Measurements from ENCODE around the gene C1QTNF2.
A peak's percentile ranks its signal among the peaks of the same experiment; 100 is the strongest.
"Not testable (repeated sequence)": the region's sequence is repeated elsewhere in the genome, so short reads cannot be mapped to it uniquely, and the experiment has no call there.

The C1QTNF2 gene

DNA sequence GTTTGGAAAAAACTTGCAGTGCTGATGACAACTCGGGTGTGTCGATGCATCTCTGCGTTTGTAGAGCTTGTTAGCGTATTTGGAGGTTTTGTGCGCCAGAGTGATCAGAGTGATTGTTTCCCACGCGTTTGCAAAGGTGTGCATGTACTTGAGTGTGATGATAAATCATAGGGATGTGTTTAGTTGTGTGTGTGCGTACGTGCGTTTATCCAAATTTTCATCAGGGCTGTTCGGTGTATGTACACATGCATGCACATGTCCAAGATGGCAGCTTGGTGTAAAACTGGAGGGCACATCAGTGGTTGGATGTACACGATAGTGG, 248 bp upstream of the C1QTNF2 start:
- DNase-seq = no peak

- no peak for DNase-seq
These were observed 2.5 kb downstream of the C1QTNF2 start for GRCh38 chr5:160367885-160368284.

GRCh38 chr5:160367261-160367660, 3.2 kb downstream of the C1QTNF2 start:
- DNase-seq = no peak

DNA sequence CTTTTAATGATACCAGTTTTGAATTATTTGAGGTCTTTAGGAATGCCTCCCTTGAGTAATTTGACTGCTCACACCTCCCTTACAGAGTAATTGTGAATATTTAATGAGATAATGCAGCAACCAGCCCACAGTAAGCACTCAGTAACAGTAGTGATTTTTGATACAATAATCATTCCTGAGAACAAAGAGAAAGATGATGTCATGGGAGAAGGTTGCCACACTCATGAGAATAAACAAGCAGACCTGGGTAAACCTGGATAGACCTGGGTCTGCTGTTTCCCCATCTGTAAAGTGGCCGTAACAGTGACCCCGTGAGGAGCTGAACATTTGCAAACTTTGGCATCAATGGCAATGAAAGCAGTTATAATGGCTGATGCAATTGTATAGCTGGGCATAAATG, 4.2 kb downstream of the C1QTNF2 start:
- DNase-seq = no peak

- no peak for DNase-seq
These were observed 6.6 kb downstream of the C1QTNF2 start for GRCh38 chr5:160363660-160364395.

DNA sequence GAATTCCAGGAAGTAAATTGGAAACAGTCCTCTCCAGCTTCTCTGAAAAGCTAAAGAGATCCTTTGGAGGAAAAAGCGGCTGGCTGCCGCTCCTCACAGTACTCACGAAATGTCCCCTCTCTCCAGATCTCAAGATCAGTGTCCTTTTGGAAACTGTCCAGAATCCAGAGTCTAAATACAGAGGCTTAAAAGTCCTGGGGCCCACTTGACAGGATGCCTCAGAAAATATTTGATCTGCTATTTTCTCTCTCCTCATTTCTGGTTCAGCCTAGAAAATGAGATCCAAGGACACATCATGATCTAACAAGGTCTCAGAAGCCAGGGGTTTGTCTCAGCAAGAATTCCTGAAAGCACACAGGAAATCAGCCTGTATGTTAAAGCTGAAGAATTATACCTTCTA, 7.2 kb downstream of the C1QTNF2 start:
- DNase-seq = no peak

GRCh38 chr5:160361624-160362228, 8.7 kb downstream of the C1QTNF2 start:
- no peak for DNase-seq

DNA sequence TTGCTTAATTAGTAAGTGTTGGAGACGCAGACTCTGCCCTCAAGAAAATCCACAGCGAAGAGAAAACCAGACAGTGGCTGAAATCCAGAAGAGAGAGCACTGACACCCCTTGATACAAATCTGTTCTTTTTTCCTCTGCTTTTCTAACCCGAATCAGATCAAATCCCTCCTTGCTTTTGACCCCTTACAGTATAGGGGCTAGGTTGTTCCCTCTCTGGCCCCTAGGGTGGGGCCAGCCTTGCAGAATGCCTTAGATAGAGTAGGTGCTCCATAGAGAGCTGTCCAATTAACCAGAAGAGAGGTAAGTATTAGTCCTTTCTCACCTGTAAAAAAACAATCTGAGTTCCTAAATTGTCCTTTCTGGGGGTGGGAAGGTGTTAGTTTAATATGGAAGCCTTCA, 10.1 kb downstream of the C1QTNF2 start:
- no peak for DNase-seq

- DNase-seq = no peak
These were observed 10.6 kb downstream of the C1QTNF2 start for GRCh38 chr5:160359816-160360215.

GRCh38 chr5:160359242-160359641, 11.2 kb downstream of the C1QTNF2 start:
- no peak for DNase-seq

- no peak for DNase-seq
These were observed 12.5 kb downstream of the C1QTNF2 start for GRCh38 chr5:160357861-160358411.

DNA sequence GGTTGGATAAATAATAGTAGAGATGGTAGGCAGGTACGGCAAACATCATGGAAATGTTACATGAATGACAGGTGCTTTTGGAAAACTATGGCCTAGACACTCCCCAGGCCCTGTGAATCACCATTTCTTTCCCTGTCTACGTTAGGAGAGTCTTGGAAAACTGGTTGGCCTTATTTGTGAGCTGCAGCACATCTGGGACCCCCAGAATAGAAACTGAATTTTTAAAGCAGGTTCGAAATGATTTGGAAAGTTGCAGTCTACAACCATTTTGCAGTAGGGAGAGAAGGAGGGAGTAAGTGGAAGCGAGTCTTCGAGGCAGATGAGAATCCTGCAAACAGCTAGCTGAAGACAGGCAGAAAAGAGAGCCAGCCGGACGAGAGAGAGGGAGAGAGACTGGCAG, 13.0 kb downstream of the C1QTNF2 start:
- DNase-seq = no peak

DNA sequence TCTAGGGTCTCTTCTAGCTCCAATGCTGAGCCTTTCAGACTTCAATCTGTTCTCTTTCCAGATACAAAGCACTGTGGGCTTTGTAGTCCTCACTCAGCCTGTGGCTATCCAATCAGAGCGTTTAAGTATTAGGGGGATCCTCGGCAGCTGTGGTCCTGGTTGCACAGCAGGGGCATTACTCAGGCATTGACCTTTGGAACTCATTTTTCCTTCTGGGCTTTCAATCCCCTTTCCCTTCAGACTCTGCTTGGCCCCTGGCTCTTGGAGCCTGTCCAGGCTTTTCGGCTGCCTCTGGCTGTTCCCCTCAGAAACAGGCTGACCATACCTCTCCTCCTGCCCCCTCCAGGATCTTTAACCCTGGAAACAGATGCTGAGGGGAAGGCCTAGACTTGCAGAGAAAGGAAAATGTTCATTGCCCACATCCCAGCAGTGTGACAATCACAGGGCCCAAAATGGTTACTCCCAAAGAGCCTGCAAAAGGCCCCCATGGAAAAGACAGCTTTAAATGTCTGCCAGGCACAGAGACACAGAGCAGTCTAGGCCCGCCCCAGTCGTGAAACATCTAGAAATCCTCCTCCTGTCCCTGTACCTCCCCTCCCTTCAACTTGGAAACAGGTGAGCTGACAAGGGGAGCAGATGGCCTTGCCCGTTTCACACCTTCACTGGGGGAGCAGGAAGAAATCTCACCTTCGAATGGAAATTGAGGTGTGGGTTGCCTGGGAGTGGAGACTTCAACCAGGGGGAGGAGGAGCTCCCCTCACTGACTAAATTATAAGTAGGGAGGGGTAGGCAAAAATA, 13.7 kb downstream of the C1QTNF2 start:
- no peak for DNase-seq

DNA sequence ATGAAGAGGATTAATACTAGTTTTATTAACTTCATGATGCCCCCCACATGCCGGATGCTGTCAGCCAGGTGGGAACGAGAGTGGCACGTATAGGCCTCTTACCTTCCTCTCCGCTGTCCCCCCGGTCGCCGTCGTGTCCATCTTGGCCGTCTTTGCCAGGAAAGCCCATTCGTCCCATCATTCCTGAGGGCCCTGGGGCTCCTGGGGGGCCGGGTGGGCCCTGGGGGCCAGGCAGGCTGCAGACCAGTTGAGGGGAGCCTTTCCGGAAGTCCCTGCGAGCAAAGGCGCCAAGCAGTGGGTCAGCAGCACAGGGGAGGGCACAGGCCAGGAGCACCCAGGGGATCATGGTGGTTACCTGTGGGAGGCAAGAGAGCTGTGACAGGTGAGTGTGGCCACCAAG, 15.8 kb downstream of the C1QTNF2 start:
- DNase-seq = no peak

DNA sequence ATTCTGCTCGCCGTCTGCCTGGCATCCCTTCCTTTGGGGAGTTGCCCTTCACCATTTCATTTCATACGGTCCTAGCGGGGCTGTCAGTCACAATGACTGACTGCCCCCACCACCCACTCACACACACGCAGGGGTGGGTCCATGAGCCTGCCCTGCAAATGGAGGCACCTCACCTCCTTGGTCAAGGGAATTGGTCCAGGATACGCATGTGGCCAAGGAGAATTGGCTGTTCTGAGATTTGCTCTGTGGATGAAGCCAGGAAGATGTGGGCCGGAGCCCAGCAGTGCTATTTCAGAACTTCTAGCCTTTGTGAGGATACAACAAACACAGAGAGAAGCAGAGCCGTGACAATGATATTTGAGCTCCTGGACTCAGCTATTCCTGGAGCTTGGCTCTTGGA, 17.0 kb downstream of the C1QTNF2 start:
- DNase-seq = peak; percentile 36 to 55

DNA sequence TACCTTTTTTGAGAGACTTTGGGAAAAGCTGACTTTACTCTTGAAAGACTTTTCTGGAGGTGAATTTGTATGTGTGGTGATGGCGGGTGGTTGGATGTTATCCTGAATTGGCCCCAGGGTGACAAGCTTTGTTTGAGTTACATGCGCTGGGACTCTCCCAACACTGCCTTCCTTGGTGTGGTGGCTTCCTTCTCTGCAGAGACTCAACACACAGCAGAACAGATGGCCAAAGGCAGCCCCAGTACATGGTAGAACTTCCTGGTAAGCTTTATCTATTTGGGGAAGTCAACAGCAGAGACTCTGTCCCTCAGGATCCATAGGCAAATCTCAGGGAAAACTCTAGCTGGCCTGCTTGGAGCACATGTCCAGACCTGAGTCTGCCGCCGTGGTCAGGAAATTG, 18.1 kb downstream of the C1QTNF2 start:
- no peak for DNase-seq

GRCh38 chr5:160349935-160350303, 20.5 kb downstream of the C1QTNF2 start:
- no peak for DNase-seq

GRCh38 chr5:160349249-160349934, 21.0 kb downstream of the C1QTNF2 start:
- DNase-seq = no peak

GRCh38 chr5:160348080-160348479, 22.3 kb downstream of the C1QTNF2 start:
- no peak for DNase-seq

DNA sequence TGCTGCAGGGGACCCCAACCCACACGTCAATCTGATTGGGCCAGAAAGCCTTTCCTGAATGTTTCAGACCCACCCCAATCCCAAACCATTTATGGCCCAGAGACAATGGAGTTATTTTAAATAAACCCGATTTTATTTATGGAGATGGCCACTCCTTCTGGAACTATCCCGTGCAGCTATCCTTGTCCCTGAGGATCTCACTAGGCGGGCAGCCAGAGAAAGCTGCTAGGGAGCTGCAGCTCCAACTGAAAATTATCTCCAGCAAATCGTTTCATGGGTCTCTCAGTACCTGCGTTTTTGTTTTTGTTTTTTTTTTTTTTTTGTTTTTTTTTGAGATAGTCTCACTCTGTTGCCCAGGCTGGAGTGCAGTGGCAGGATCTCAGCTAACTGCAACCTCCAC, 23.0 kb downstream of the C1QTNF2 start:
- no peak for DNase-seq

DNA sequence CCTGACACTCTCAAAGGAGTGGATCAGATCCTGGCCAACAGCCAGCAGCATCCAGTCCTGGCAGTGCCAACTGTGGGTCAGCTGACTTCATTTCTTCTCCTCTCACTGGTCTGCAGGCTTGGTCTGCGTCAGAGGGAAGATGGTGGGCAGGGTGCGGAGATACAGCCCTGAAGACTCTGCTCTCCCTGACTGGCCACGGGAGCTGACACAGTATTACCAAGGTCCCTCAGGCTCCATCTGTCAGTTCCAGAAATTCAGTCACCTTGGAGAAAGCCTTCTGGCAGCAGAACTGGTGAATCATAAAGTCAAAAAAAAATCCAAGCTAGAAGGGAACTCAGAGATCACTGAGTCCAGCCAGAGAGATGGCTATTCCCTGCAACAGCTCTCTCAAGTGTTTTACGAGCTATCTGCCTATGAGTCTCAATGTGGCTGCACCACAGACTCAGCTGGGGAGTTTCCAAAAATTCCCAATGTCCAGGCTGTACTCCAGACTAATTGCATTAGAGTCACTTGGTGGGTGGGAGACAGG, 27.9 kb downstream of the C1QTNF2 start:
- DNase-seq = no peak

DNA sequence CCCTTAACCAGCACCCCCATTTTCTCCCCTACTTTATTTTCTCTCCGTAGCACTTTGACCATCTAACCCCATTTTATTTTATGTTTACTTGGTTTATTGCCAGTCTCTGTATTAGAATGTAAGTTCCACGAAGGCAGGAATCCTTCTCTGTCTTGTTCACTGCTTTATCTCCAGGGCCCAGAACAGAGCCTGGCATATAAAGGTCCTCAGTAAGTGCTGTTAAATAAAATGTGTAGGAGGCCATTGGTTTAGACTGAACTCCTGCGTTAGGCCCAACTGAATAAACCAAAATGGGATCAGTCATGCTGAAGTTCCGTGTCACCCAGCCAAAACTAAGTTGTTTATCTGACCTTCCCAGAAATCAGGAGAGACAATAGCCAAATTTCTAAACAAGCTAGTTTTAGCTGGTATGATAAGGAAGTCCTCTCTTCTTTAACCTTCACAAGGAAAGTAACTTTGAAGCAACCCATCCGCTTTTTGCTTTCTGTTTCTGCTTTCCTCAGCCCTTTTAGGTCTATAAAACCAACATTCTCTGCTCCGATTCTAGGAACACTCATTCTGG, 29.0 kb downstream of the C1QTNF2 start:
- DNase-seq = no peak

- DNase-seq = not testable (repeated sequence)
These were observed 29.9 kb downstream of the C1QTNF2 start for GRCh38 chr5:160340513-160340912.

Data from hippocampal formation (tissue), 2 donors.